LoVo (cell line): ENCODE results near the gene TBC1D2B.
"Not testable (repeated sequence)": the region's sequence is repeated elsewhere in the genome, so short reads cannot be mapped to it uniquely, and the experiment has no call there.

Source experiments
- DNase-seq: peaks from one replicate; pipeline ENCODE4 v3.0.0-alpha.2; 2016; ENCODE audit warnings: low spot score

Gene TBC1D2B

DNA sequence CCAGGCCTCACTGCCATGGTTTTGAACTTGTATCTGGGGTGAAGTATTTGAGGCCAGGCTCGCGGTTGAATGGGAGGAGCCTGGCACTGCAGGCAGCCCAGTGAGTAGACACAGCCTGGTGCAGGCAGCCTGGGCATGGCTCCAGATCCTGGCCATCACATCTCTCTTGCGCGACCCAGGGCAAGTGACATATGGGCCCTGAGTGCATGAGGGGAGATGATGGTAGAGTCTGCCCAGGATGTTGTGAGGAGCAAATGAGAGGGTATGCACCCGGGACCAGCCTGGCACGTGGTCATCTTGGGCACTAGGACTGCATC lies 103.5 kb downstream of the TBC1D2B start:
- no peak for DNase-seq

DNA sequence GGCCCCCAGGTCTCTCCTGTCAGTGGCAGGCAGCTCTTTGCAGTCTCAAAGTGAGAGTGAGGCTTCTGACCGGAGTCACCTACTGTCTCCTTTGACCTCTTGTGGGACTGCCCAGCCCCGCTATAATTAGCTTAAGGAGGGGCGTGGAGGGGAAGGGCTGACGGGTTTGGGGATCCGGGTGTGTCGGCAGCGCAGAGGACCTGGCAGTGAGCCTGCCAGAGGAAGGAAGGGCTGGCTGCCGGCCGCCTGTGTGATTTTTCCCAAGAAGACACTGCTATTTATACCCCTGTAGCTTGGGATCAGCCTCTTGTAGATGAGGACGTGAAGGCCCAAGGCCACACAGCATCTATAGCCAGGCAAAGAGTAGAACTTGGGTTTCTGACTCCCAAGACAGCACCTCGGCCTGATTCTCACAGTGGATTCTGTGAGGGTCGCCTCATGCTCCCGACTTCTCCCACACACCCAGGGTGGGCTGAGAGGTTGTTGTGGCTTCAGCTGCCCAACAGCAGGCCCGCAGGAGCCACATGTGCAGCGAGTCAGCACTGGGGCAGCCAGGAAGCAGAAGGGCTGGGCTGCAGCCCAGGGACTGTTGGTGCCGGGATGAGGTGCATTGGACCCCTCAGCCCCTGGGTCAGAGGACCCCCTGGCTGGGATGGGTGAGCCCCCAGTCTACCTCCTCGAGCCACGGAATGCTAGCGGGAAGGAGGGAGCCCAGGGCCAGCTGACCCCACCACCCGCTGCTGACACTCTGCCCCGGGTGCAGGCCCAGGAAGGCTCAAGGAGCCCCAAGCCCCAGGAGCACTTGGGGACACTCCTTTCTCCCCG lies 104.0 kb downstream of the TBC1D2B start:
- not testable (repeated sequence) for DNase-seq

DNA sequence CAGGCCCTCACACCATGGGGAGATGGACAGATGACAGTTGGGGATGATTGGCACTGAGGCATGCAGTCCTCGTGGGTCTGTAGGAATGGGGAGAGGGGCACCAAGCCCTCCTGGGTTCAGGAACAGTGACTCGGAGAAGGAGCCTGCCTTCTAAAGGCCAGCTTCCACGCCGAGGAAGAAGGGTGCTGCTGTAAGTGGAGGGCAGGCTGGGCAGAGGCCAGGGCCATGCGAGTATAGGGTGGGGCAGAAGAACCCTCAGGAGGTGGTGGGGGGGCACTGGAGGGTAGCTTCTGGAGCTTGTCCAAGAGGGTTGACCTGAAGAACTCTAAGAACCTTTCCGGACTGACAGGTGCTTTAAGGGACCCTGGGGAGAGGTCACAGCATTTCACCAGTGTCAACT lies 104.8 kb downstream of the TBC1D2B start:
- not testable (repeated sequence) for DNase-seq

DNA sequence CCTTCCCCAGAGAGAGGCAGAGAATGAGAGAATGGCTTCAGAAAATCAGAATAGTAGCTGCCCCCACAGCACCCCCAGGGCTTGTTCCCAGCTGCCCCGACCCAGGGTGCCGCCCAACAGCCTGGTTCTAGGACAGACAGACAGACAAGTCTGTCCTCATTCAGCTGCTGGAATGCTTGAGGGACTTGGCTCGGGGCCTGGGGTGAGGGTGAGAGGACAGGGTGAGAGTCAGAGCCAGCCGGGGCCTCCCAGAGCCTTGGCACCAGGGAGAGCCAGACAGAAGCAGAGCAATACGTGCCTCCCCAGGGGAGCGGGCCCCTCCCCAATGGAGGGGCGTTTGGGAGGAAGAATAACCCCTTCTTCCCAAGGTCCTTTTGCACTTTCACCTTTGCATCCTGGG lies 105.6 kb downstream of the TBC1D2B start:
- DNase-seq: not testable (repeated sequence)

DNA sequence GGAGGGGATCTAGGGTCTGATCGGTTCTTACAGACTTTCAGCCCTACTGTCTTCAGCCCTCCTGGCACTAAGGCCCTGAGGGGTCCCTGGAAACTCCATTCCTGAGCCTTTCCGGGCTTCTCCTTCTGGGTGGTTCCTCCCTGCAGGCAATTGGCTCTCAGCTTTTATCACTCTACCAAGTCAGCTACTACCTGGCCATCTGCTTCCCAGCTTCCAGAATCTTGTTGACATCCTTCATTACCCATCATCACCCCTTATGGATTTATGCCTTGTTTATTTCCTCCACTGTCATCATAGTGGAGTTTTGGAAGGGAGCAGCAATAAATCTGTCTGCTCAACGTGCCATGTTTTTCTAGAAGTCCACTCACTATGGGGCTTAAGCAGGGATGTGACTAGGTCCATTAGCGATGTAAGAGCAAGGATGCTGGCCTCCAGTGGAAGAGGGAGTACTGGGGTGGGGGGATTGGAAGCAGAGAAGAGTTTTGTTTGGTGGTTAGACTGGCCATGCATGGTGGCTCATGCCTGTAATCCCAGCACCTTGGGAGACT lies 106.6 kb downstream of the TBC1D2B start:
- not testable (repeated sequence) for DNase-seq

DNA sequence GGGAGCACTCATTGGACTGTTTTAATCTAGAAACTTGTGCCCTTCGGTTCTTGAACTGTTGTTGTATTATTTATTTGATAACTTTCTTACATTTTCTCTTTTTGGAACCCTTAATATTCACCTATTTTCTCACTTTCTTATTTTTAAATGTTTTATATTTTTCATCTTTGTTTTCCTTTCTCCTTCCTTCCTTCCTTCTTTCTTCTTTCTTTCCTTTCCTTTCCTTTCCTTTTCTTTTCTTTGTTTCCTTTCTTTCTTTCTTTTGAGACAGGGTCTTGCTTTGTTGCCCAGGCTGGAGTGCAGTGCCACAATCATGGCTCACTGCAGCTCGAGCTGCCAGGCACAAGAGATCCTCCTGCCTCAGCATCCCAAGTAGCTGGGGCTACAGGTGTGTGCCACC lies 108.5 kb downstream of the TBC1D2B start:
- DNase-seq: no peak

DNA sequence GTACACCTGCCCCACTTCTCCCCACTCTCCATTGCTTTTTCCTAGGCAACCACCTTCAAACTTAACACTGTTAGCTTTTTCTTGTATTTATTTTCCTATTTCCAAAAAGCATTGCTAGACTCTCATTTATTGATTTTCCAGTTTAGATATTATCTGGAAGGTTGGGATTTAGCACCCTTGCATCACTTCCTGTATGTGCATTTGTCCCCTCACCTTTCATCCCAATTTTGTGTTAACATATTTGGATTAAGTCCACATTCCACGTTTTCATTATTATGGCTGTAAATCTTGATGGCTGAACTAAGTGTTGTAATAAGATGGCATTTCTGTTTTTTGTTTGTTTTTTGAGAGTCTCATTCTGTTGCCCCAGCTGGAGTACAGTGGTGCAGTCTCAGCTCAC lies 109.7 kb downstream of the TBC1D2B start:
- DNase-seq: no peak

DNA sequence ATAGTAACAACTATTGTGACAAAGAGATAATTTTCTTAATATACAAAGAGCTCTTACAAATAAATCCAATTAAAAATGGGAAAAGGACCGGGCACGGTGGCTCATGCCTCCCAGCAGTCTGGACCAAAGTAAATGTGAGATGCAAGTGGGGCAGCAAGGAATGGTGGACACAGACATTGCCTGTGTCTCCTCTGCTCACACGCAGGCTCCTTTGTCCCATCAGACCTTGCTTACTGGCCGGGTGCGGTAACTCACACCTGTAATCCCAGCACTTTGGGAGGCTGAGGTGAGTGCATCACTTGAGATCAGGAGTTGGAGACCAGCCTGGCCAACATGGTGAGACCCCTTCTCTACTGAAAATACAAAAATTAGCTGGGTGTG lies 110.3 kb downstream of the TBC1D2B start:
- DNase-seq: not testable (repeated sequence)

DNA sequence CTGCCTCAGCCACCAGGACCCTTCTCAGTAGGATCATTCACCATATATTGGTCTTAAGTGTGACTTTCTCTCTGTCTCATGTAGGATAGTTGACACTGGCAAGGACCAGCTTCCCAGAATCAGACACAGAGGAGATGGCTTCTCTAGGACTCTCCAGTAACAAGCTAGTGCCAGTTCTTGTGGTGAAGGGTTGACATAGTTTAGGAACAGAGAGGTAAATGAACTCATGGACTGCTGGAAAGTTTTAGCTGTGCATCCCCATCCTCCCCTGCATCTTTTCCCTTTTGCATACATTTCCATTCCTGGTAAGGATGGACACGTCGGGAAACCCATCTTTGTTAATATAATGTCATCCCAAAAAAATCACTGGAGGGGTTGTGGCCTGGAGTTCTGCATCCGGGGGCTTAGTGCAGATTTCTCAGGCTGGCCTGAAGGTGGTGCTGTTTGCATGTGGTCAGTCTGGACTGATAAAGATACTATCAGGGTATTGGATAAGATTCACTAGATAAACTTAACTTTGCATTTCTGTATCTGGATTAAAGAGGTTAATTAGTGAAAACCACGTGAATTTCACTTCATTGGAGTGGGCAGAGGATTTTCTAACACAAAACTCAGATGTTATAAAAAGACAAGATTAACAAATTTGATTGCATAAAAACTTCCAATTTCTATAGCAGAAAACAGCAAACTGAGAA lies 110.8 kb downstream of the TBC1D2B start:
- peak; percentile 63 for DNase-seq

DNA sequence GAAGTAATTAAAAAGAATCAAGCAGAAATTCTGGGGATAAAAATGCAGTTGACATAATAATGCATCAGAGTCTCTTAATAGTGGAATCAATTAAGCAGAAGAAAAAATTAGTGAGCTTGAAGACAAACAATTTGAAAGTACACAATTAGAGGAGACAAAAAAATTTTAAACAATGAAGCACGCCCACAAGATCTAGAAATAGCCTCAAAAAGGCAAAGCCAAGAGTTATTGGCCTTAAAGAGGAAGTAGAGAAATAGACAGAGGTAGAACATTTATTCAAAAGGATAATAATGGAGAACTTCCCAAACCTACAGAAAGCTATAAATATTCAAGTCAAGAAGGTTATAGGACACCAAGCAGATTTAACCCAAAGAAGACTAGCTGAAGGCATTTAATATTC lies 113.3 kb downstream of the TBC1D2B start:
- no peak for DNase-seq

DNA sequence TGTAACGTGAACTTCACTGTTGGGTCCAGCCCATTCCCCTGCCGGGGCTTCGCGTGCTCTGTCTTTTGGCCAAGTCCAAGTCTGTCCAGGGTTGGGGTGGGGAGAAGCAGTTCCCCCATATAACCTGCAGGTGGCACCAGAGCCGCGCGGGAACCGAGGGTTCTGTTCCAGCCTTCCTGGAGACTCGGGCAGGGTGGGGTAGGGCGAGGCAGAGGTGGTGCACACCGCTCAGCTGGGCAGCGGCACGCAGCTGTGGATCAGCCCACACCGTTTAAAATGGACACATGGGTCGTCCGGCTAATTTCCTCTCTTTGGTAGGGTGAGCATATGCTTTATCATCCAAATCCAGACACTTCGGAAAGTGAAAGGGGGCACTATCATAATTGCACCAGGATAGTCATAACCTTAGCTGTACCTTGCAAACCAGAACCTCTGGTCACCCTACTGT lies 118.1 kb downstream of the TBC1D2B start:
- peak; percentile 83 for DNase-seq

DNA sequence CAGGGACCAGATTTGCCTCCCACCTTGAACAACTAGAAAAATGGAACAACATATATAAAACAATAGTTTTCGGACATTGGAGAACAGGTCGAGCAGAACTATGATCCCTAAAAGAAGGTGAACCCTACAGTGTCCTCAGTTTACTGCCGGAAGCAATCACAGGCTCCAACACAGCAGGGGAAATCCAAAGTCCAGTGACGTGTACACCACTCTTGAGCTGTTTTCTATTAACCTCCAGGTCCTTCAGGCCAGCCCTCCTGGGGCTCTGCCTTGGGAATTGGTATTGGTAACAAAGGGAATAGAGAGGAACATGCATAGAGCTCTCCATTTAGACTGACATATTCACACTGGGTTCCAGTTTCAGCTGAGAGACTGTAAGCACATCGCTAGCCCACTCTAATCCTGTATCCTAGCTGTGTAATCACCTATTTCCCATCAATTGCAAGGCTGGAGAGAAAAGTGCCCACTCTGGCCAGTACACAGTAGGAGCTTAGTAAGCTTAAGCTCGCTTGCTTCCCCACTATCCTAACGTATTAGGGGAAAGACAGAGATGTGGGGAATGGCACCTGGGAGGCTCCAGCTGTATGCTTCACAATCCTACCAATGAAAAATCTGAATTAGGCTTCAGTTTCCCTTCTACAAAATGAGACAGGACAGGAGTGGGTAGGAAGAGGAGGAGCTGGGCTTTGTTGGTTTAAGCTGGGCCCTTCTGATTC lies 118.6 kb downstream of the TBC1D2B start:
- peak; percentile 19 for DNase-seq

DNA sequence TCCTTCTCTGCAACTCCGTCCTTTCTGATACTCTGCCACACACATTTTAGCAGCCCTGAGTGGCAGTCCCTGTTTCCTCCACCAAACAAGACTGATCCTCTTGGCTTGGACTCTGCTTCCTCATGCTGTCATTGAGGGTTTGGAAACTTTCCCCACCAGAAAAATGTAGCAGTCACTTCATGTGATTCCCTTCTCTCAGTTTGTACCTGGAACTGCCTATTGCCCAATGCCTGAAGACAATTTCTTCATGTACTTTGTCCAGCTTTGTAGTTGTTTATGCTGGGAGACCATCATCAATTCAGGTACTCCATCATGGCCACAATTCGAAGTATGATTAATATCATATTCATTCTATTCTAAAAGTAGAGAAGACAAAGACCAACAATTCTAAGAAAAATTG lies 119.5 kb downstream of the TBC1D2B start:
- not testable (repeated sequence) for DNase-seq

DNA sequence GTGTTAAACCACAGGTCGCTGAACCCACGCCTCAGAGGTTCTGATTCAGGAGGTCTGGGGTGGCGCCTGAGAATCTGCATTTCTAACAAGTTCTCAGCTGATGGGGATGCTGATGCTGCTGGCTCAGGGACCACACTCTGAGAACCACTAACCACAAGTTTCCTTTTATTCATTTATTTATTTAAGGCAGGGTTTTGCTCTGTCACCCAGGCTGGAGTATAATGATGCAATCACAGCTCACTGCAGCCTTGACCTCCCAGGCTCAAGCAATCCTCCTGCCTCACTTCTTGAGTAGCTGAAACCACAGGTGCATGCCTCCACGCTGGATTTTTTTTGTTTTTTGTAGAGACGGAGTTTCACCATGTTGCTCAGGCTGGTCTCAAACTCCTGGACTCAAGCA lies 123.6 kb downstream of the TBC1D2B start:
- not testable (repeated sequence) for DNase-seq

DNA sequence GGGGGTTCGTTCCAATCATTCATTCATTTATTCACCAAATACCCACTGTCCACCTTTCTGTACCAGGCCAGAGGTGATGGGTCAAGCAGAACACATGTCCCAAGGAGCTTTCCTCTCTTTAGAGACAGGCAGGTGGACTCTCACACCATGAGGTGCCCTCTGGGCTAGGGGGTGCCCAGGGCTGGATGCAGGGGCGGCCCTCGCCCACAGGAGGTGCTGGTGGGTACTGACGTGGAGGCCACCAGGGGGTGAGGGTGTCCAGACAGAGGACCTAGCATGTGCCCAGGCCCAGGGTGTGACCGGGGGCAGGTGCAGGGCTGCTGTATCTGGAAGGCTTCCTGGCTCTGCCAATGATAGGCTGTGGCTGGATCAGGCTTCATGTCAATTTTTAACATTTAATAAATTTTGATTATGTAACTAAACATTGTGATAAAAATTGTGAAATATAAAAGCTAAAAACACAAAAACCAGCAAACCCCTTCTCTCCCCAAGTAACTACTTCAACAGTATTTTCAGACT lies 124.5 kb downstream of the TBC1D2B start:
- DNase-seq: not testable (repeated sequence)

DNA sequence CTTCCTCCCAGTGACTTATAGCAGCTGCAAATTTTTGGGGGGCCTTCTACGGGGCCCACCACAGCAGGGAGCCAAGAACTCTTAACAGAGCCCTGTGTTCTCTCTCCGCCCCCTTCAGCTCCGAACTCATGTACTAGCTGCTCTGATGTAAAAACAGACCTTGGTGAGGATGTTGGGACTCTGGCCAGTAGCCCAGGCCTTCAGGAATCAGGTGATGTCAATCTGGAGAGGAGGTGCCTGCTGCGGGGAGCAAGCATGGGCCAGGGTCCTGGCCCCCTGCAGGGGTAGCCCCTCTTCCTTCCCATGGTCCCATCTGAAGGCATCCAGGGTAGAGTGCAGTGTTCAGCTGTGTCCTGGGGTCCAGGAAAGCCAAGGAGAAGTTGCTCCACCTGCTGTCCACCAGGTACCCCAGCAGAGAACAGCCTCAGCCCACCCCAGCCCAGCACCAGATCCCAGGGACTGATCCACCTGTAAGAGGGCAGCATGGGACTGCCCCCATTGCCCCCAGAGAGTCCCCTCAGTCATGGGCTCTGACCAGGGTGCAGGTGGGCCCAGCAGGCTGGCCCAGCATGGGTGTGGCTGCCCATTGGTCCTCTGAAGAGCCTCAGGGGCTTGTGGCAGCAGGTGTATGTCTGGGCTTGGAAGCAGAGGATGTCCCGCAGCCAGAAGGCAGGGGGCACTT lies 126.3 kb downstream of the TBC1D2B start:
- not testable (repeated sequence) for DNase-seq

DNA sequence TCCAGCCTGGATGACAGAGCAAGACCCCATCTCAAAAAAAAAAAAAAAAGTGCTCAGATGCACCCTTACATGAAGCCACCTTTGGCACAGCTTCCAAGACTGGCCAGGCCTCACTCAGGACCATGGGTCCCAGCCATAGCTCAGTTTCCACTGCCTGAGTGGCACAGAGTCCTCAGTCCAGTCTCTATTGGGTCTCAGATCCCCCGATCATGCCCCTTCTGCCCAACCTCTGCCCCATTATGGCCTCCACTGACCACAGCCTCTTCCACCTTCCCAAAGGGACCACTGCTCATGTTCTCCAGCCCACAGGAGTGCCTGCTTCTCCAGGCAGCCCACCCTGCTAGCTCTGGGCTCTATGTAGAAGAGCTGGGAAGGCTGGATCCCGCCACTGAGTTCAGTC lies 127.0 kb downstream of the TBC1D2B start:
- not testable (repeated sequence) for DNase-seq

DNA sequence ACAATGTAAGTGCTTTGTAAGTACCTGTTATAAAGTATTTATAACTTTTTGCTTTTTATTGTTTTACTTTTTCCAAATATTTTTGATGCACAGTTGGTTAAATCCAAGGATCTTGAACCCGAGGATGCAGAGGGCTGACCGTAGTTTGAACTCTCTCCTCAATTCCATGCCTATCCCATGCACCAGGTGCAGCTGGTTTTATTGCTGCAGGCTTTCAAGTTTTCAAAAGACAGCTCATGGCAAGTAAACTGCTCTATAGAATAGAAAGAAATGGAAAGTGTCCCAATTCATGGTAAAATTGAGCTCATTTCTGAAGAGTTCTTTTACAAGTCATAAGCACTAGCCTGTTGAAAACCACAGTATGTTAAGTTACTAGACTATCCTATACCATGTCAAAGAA lies 131.9 kb downstream of the TBC1D2B start:
- no peak for DNase-seq
